Neural progenitor cell (in vitro differentiated cells): ENCODE data around the gene VPS29. TPM values are rescaled to one million over a fixed set of nuclear protein-coding genes. Genes with fewer than 3 reads are reported as not detected.

ENCODE experiments used
- DNase-seq: peaks from one replicate; pipeline ENCODE4 v3.0.0-alpha.2; 2016; ENCODE audit warnings: low spot score
- H2AFZ ChIP-seq: fragments of 200-600 bp; sonication (generic); replicated peaks from 2 replicates; pipeline ENCODE4 v1.6.1; 2016; ENCODE audit warnings: antibody characterized with exemption
- H3F3A ChIP-seq: fragments of 200-600 bp; sonication (generic); 2 replicates; pipeline ENCODE4 v1.6.1; 2016; ENCODE audit warnings: antibody characterized with exemption, low read depth
- H3K27ac ChIP-seq: fragments of 200-600 bp; sonication (generic); 2 replicates; pipeline ENCODE4 v1.5.1; 2016; ENCODE audit warnings: mild to moderate bottlenecking
- H3K27me3 ChIP-seq: fragments of 200-600 bp; sonication (generic); 2 replicates; pipeline ENCODE4 v1.6.1; 2016; ENCODE audit warnings: mild to moderate bottlenecking, moderate library complexity
- H3K36me3 ChIP-seq: fragments of 200-600 bp; sonication (generic); 2 replicates; pipeline ENCODE4 v1.5.1; 2016
- H3K4me1 ChIP-seq: fragments of 200-600 bp; sonication (generic); 2 replicates; pipeline ENCODE4 v1.6.1; 2016; ENCODE audit warnings: mixed run types
- H3K4me2 ChIP-seq: fragments of 200-600 bp; sonication (generic); 2 replicates; pipeline ENCODE4 v1.6.1; 2016
- H3K4me3 ChIP-seq: fragments of 200-600 bp; sonication (generic); 2 replicates; pipeline ENCODE4 v1.5.1; 2016
- H3K79me2 ChIP-seq: fragments of 200-600 bp; sonication (generic); 2 replicates; pipeline ENCODE4 v1.6.1; 2016; ENCODE audit warnings: low read depth
- H3K9ac ChIP-seq: fragments of 200-600 bp; sonication (generic); 2 replicates; pipeline ENCODE4 v1.6.1; 2016
- H3K9me3 ChIP-seq: fragments of 200-600 bp; sonication (generic); 2 replicates; pipeline ENCODE4 v1.5.1; 2016; ENCODE audit warnings: low read depth
- H4K20me1 ChIP-seq: fragments of 200-600 bp; sonication (generic); 2 replicates; pipeline ENCODE4 v1.6.1; 2016; ENCODE audit warnings: low read depth
- H3K27ac Mint-ChIP-seq: 3 replicates; pipeline ENCODE4 v1.8.0; 2021; ENCODE audit warnings: mixed read lengths
- H3K27me3 Mint-ChIP-seq: 2 replicates; pipeline ENCODE4 v1.8.0; 2022; ENCODE audit warnings: low read depth, mild to moderate bottlenecking, inconsistent platforms, moderate library complexity, mixed read lengths; ENCODE audit not compliant: insufficient read depth
- H3K36me3 Mint-ChIP-seq: 3 replicates; pipeline ENCODE4 v1.8.0; 2021; ENCODE audit warnings: mixed read lengths
- H3K4me1 Mint-ChIP-seq: 3 replicates; pipeline ENCODE4 v1.8.0; 2021; ENCODE audit warnings: mixed read lengths
- H3K4me3 Mint-ChIP-seq: 3 replicates; pipeline ENCODE4 v1.8.0; 2021; ENCODE audit warnings: mild to moderate bottlenecking, moderate library complexity, mixed read lengths
- H3K9me3 Mint-ChIP-seq: 3 replicates; pipeline ENCODE4 v1.8.0; 2020; ENCODE audit warnings: mixed read lengths
- EZH2 ChIP-seq: fragments of 200-600 bp; sonication (generic); IDR thresholded peaks from 2 replicates; pipeline ENCODE4 v1.6.1; 2017; ENCODE audit warnings: antibody characterized with exemption, mild to moderate bottlenecking, moderate library complexity
- EZH2phosphoT487 ChIP-seq: fragments of 200-600 bp; sonication (generic); IDR thresholded peaks from 2 replicates; pipeline ENCODE4 v1.6.1; 2017; ENCODE audit warnings: antibody characterized with exemption
- small RNA-seq: library from RNA; depleted of rRNA; stranded (forward); fragments of <200 nt; gene quantifications from one replicate; pipeline ENCODE3, GENCODE V24; 2015
- total RNA-seq: library from RNA; depleted of rRNA; stranded (reverse); fragments of >200 nt; gene quantifications from 2 replicates; pipeline ENCODE4 v1.2.3, GENCODE V29; 2015; ENCODE audit warnings: low replicate concordance
- TF ChIP-seq, protein P1 (sequence below): fragments of 200-600 bp; sonication (generic); IDR thresholded peaks from 2 replicates; pipeline ENCODE4 v1.5.1; 2017; ENCODE audit warnings: antibody characterized with exemption, mild to moderate bottlenecking

Gene VPS29
- total RNA-seq, 1 donor from 2014 or later, result 101 TPM

DNA sequence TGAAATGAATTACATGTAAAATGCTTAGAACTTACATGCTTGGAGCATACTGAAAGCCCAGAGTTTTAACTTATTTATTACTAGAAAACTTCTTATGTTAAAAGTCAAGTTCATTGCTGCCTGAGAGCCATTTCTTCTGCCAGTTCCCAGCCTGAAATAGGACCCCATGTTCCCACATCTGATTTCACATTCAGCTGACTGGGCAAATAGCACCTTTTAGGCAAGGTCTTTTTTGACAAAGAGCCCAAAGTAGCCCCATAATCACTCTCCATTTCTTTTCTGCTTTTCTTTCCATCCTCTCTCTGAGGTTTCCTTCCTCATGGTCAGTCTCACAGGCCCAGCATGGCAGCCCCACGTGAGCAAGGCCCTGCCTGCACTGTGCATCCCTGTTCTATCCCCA lies 50.6 kb downstream of the VPS29 start:
- Histone ChIP-seq H2AFZ (no peak overlapping the region), H3K79me2 (peaks cover 38% of the 10 kb centered on the region), H3K9me3 (no peaks in the 10 kb centered on the region), H4K20me1 (no peaks in the 10 kb centered on the region), H3K4me2 (no peak overlapping the region), H3K4me1 (peaks cover 3% of the 10 kb centered on the region), H3F3A (peaks cover 40% of the 10 kb centered on the region), H3K27ac (no peak overlapping the region), H3K4me3 (no peak overlapping the region), H3K36me3 (peaks cover 13% of the 10 kb centered on the region), H3K9ac (no peak overlapping the region), H3K27me3 (no peaks in the 10 kb centered on the region)
- Mint-ChIP-seq H3K36me3 (peaks cover 11% of the 10 kb centered on the region), H3K27me3 (no peaks in the 10 kb centered on the region), H3K4me3 (peak overlapping the region; percentile 72), H3K27ac (peak overlapping the region; percentile 39), H3K9me3 (no peaks in the 10 kb centered on the region), H3K4me1 (peaks cover 13% of the 10 kb centered on the region)
- TF ChIP-seq EZH2 (no peak), EZH2phosphoT487 (no peak)
- TF ChIP-seq, protein P1, sequence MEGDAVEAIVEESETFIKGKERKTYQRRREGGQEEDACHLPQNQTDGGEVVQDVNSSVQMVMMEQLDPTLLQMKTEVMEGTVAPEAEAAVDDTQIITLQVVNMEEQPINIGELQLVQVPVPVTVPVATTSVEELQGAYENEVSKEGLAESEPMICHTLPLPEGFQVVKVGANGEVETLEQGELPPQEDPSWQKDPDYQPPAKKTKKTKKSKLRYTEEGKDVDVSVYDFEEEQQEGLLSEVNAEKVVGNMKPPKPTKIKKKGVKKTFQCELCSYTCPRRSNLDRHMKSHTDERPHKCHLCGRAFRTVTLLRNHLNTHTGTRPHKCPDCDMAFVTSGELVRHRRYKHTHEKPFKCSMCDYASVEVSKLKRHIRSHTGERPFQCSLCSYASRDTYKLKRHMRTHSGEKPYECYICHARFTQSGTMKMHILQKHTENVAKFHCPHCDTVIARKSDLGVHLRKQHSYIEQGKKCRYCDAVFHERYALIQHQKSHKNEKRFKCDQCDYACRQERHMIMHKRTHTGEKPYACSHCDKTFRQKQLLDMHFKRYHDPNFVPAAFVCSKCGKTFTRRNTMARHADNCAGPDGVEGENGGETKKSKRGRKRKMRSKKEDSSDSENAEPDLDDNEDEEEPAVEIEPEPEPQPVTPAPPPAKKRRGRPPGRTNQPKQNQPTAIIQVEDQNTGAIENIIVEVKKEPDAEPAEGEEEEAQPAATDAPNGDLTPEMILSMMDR, result no peak
- no peak for DNase-seq

DNA sequence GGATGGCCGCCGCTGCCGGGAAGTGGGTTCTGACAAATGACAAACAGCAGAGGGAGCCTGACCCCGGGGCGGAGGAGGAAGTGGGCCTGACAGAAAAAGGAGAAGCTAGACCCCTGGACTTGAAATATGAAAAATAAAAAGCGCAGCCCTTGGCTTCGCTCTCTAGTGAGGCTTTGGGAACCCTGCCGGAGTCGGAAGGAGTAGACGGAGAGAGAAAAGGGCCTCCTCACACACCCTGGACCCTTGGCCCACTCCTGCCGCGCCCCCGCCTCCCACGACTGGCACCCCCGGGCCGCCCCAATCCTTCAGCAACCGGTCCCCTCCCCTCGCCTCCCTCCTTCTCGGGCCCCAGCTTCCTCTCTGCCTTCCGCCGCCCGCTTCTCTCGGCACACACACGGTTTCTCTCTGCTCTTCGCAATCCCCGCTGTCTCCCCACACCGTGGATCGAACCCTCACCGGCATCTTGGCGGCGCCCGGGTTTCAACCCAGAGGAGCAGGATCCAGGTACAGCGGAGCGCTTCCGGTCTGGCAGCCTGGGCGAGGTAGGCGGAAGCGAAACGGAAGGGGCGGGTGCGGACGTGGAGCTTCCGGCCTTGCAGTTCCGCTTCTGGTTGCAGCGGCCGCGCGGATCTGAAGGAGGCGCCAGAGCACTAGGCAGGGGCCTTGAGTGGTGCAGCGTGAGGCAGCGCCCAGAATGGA lies 52.0 kb downstream of the VPS29 start, which contains the start of gene ARPC3:
Gene ARPC3 (minus strand): TSS at position 539 of the 699 bp plus-strand sequence. CDS start 77 bp downstream, at position 462.
- peak; percentile 96 for DNase-seq
- Mint-ChIP-seq H3K36me3 (peaks cover 9% of the 10 kb centered on the region), H3K4me3 (peak within 1 kb of the TSS; percentile 99), H3K27me3 (no peaks in the 10 kb centered on the region), H3K27ac (peak within 1 kb of the TSS; percentile 94), H3K4me1 (peaks cover 13% of the 10 kb centered on the region), H3K9me3 (no peaks in the 10 kb centered on the region)
- Histone ChIP-seq H3K79me2 (peaks cover 45% of the 10 kb centered on the region), H3K27me3 (no peaks in the 10 kb centered on the region), H3K27ac (no peak within 1 kb of the TSS), H2AFZ (peak within 1 kb of the TSS; percentile 84), H3K36me3 (peaks cover 8% of the 10 kb centered on the region), H3K9ac (peak within 1 kb of the TSS; percentile 59), H4K20me1 (no peaks in the 10 kb centered on the region), H3K4me1 (peaks cover 3% of the 10 kb centered on the region), H3K9me3 (no peaks in the 10 kb centered on the region), H3K4me2 (peak within 1 kb of the TSS; percentile 85), H3F3A (peaks cover 37% of the 10 kb centered on the region), H3K4me3 (peak within 1 kb of the TSS; percentile 89)
- TF ChIP-seq EZH2phosphoT487 (no peak), EZH2 (no peak)
- TF ChIP-seq, protein P1, result peak; percentile 81

DNA sequence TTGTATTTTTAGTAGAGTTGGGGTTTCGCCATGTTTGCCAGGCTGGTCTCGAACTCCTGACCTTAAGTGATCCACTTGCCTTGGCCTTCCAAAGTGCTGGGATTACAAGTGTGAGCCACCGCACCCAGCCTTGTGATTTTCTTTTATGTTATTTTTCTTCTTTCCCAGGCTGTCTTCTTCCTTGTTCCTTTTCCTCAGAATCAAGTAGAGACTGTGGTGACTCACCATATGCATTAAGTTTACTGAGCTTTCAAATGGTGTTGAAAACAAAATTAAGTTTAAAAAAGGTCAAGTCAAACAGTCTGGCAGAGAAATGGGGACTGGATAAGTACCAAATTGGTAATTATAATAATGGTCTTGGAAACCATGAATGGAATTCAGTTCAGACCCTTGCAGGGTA lies 57.5 kb downstream of the VPS29 start:
- H3K4me1 ChIP-seq, result peaks cover 3% of the 10 kb centered on the region
- no peak overlapping the region for H3K27ac ChIP-seq
- peaks cover 4% of the 10 kb centered on the region for H3F3A ChIP-seq
- H3K9me3 ChIP-seq, result no peaks in the 10 kb centered on the region
- no peak overlapping the region for H2AFZ ChIP-seq
- H3K27me3 ChIP-seq, result no peaks in the 10 kb centered on the region
- no peak overlapping the region for H3K4me2 ChIP-seq
- peaks cover 9% of the 10 kb centered on the region for H3K36me3 ChIP-seq
- no peaks in the 10 kb centered on the region for H4K20me1 ChIP-seq
- H3K79me2 ChIP-seq, result peaks cover 39% of the 10 kb centered on the region
- H3K36me3 Mint-ChIP-seq, result peaks cover 14% of the 10 kb centered on the region
- H3K4me3 Mint-ChIP-seq, result no peak overlapping the region
- H3K9me3 Mint-ChIP-seq, result no peaks in the 10 kb centered on the region
- no peak overlapping the region for H3K27ac Mint-ChIP-seq
- TF ChIP-seq, protein P1, result no peak
- TF ChIP-seq EZH2phosphoT487 (no peak), EZH2 (no peak)
- peaks cover 9% of the 10 kb centered on the region for H3K4me1 Mint-ChIP-seq
- H3K9ac ChIP-seq, result no peak overlapping the region
- no peaks in the 10 kb centered on the region for H3K27me3 Mint-ChIP-seq
- H3K4me3 ChIP-seq, result no peak overlapping the region
- no peak for DNase-seq

Small RNAs within 50 kb of the gene (small RNA-seq; reads per million reads assigned to genes)
- gene RF00278, result not detected

Other genes with a start within 250 kb of the VPS29 start
- 99.5 and 111 TPM in 2 replicates for gene ATP2A2, start 220.9 kb downstream of the VPS29 start, total RNA-seq
- 89.5 and 114 TPM in 2 replicates for gene ANAPC7, start 98.4 kb downstream of the VPS29 start, total RNA-seq
- 356 and 363 TPM in 2 replicates for gene ARPC3, start 51.8 kb downstream of the VPS29 start, total RNA-seq
- 41.1 and 62.3 TPM in 2 replicates for gene GPN3, start 33.9 kb downstream of the VPS29 start, total RNA-seq
- 54.1 and 87.5 TPM in 2 replicates for gene FAM216A, start 33.3 kb downstream of the VPS29 start, total RNA-seq
- 0.17 and 0.31 TPM in 2 replicates for gene RAD9B, start 220 bp upstream of the VPS29 start, total RNA-seq
- gene PPTC7, start 81.2 kb upstream of the VPS29 start, total RNA-seq, result 9.1 and 11.2 TPM in 2 replicates
- gene TCTN1, start 112.0 kb upstream of the VPS29 start, total RNA-seq, result 42.7 and 48.6 TPM in 2 replicates
- 12.0 and 16.4 TPM in 2 replicates for gene HVCN1, start 187.0 kb upstream of the VPS29 start, total RNA-seq
- gene PPP1CC, start 240.8 kb upstream of the VPS29 start, total RNA-seq, result 408 and 629 TPM in 2 replicates